HEK293 (cell line): ENCODE data around the gene TMC3.

Experiments
- CTCF ChIA-PET: fragments of 350-600 bp; formaldehyde crosslinking; extraction: SDS; loops from one replicate; lab custom pipeline; 2021; ENCODE audit warnings: antibody characterized with exemption; lab: Yijun Ruan, JAX
- POLR2A ChIA-PET: fragments of 300-600 bp; formaldehyde crosslinking; extraction: SDS; loops from one replicate; lab custom pipeline; 2020; ENCODE audit warnings: antibody characterized with exemption, inconsistent platforms; lab: Yijun Ruan, JAX
- H3K27ac ChIP-seq: fragments of 200-500 bp; sonication (Bioruptor generic); 2 replicates; pipeline ENCODE4 v1.5.1; 2014; ENCODE audit warnings: low read depth, low read length, control low read depth, inconsistent platforms; ENCODE audit errors: extremely low read depth
- H3K36me3 ChIP-seq, 2 experiments: fragments of 200-500 bp in 1 of 2; sonication (Bioruptor generic) in 1 of 2; 1 replicate in 1 of 2; 2 replicates in 1 of 2; pipeline ENCODE4 v1.5.1; 2014 to 2017; ENCODE audit warnings: inconsistent platforms in 2 of 2, low read length in 2 of 2; ENCODE audit not compliant: control insufficient read depth in 2 of 2, insufficient read depth in 1 of 2
- H3K4me1 ChIP-seq: fragments of 200-500 bp; sonication (Bioruptor generic); 2 replicates; pipeline ENCODE4 v1.5.1; 2014; ENCODE audit warnings: mild to moderate bottlenecking, low read length, inconsistent platforms; ENCODE audit not compliant: control insufficient read depth, insufficient read depth
- H3K4me3 ChIP-seq: 2 replicates; pipeline ENCODE4 v1.5.1; 2011; ENCODE audit warnings: low read depth, mild to moderate bottlenecking, control low read depth, low read length, moderate library complexity
- H3K9me3 ChIP-seq: fragments of 200-500 bp; sonication (Bioruptor generic); 2 replicates; pipeline ENCODE4 v1.5.1; 2014; ENCODE audit warnings: low read depth, low read length, inconsistent platforms; ENCODE audit not compliant: control insufficient read depth, insufficient read depth
- FEZF1 ChIP-seq: fragments of 450-650 bp; formaldehyde crosslinking; IDR thresholded peaks from 2 replicates; pipeline ENCODE4 v1.5.1; 2016; ENCODE audit warnings: missing biosample characterization, missing genetic modification characterization
- KLF16 ChIP-seq: fragments of 450-650 bp; formaldehyde crosslinking; IDR thresholded peaks from 2 replicates; pipeline ENCODE4 v1.5.1; 2017; ENCODE audit warnings: missing biosample characterization, missing genetic modification characterization
- MYNN ChIP-seq: fragments of 450-650 bp; formaldehyde crosslinking; IDR thresholded peaks from 2 replicates; pipeline ENCODE4 v1.5.1; 2016; ENCODE audit warnings: missing biosample characterization, missing genetic modification characterization, borderline replicate concordance
- TSHZ1 ChIP-seq: fragments of 450-650 bp; formaldehyde crosslinking; IDR thresholded peaks from 2 replicates; pipeline ENCODE4 v1.5.1; 2016; ENCODE audit warnings: missing biosample characterization, missing genetic modification characterization, borderline replicate concordance
- ZBTB7A ChIP-seq: fragments of 450-650 bp; formaldehyde crosslinking; IDR thresholded peaks from 2 replicates; pipeline ENCODE4 v1.5.1; 2016; ENCODE audit warnings: low read depth, missing biosample characterization, missing genetic modification characterization
- ZFHX2 ChIP-seq: fragments of 450-650 bp; formaldehyde crosslinking; conservative IDR thresholded peaks from 2 replicates; pipeline ENCODE4 v1.5.1; 2016; ENCODE audit warnings: missing biosample characterization, missing genetic modification characterization
- ZNF16 ChIP-seq: fragments of 450-650 bp; formaldehyde crosslinking; IDR thresholded peaks from 2 replicates; pipeline ENCODE4 v1.5.1; 2016; ENCODE audit warnings: low read depth, missing biosample characterization, missing genetic modification characterization
- ZNF2 ChIP-seq: fragments of 450-650 bp; formaldehyde crosslinking; IDR thresholded peaks from 2 replicates; pipeline ENCODE4 v1.5.1; 2016; ENCODE audit warnings: missing biosample characterization, missing genetic modification characterization
- ZNF223 ChIP-seq: fragments of 450-650 bp; formaldehyde crosslinking; IDR thresholded peaks from 2 replicates; pipeline ENCODE4 v1.5.1; 2016; ENCODE audit warnings: missing biosample characterization, missing genetic modification characterization
- ZNF239 ChIP-seq: fragments of 450-650 bp; formaldehyde crosslinking; IDR thresholded peaks from 2 replicates; pipeline ENCODE4 v1.5.1; 2016; ENCODE audit warnings: missing biosample characterization, missing genetic modification characterization
- ZNF311 ChIP-seq: fragments of 450-650 bp; formaldehyde crosslinking; IDR thresholded peaks from 2 replicates; pipeline ENCODE4 v1.5.1; 2017; ENCODE audit warnings: missing biosample characterization, missing genetic modification characterization, borderline replicate concordance
- ZNF335 ChIP-seq: fragments of 450-650 bp; formaldehyde crosslinking; conservative IDR thresholded peaks from 2 replicates; pipeline ENCODE4 v1.5.1; 2016; ENCODE audit warnings: missing biosample characterization, missing genetic modification characterization
- ZNF518A ChIP-seq: fragments of 450-650 bp; formaldehyde crosslinking; conservative IDR thresholded peaks from 2 replicates; pipeline ENCODE4 v1.5.1; 2016; ENCODE audit warnings: low read depth, missing biosample characterization, missing genetic modification characterization
- ZNF529 ChIP-seq: fragments of 450-650 bp; formaldehyde crosslinking; IDR thresholded peaks from 2 replicates; pipeline ENCODE4 v1.5.1; 2017; ENCODE audit warnings: missing genetic modification characterization, missing biosample characterization; ENCODE audit not compliant: insufficient replicate concordance
- ZNF555 ChIP-seq: fragments of 450-650 bp; formaldehyde crosslinking; conservative IDR thresholded peaks from 2 replicates; pipeline ENCODE4 v1.5.1; 2017; ENCODE audit warnings: missing biosample characterization, mild to moderate bottlenecking, missing genetic modification characterization, inconsistent platforms
- ZNF707 ChIP-seq: fragments of 450-650 bp; formaldehyde crosslinking; IDR thresholded peaks from 2 replicates; pipeline ENCODE4 v1.5.1; 2016; ENCODE audit warnings: missing biosample characterization, missing genetic modification characterization
- ZSCAN18 ChIP-seq: fragments of 450-650 bp; formaldehyde crosslinking; IDR thresholded peaks from 2 replicates; pipeline ENCODE4 v1.5.1; 2016; ENCODE audit warnings: missing biosample characterization, missing genetic modification characterization

Gene TMC3

GRCh38 chr15:81338170-81339007, 35.6 kb downstream of the TMC3 start (continued):
- TF ChIP-seq ZNF518A (tag by site-specific recombination): peak; percentile 34; the same call in 1 of the 2 replicates
- no peak for TF ChIP-seq ZFHX2 (tag by site-specific recombination)
- peak; percentile 64 for TF ChIP-seq FEZF1
- no peak for TF ChIP-seq ZNF16 (tag by site-specific recombination)
- TF ChIP-seq ZNF555: no peak

- H3K36me3 ChIP-seq: no peaks in the 10 kb centered on the region
- H3K27ac ChIP-seq: no peak overlapping the region
- H3K4me3 ChIP-seq: no peak overlapping the region
- peaks cover 5% of the 10 kb centered on the region; the same call in 1 of the 2 replicates for H3K4me1 ChIP-seq
- POLR2A ChIA-PET: no interaction called here
- CTCF ChIA-PET: interaction anchor here (1.9 to 3.1 kb wide), 4 partner anchors 11 to 72 kb away, joined by 4 to 17 read pairs (median 8); no protein-coding TSS in a partner anchor
- no peaks in the 10 kb centered on the region for H3K9me3 ChIP-seq
- TF ChIP-seq ZNF2 (tag by site-specific recombination) (no peak), ZNF223 (tag by site-specific recombination) (no peak), MYNN (no peak), ZNF529 (tag by site-specific recombination) (no peak), TSHZ1 (no peak), ZNF707 (no peak), ZNF311 (tag by site-specific recombination) (no peak), ZBTB7A (tag by site-specific recombination) (no peak), ZNF239 (tag by site-specific recombination) (no peak), ZSCAN18 (tag by site-specific recombination) (no peak), ZNF518A (tag by site-specific recombination) (no peak), ZNF335 (tag by site-specific recombination) (no peak), KLF16 (tag by site-specific recombination) (no peak)
Observed at GRCh38 chr15:81337713-81338157, 36.3 kb downstream of the TMC3 start.
